Breast epithelium (tissue), 3 donors: Measurements from ENCODE around the gene CLDN6.

ENCODE experiments used
- POLR2A ChIP-seq: fragments of 450-650 bp; IDR thresholded peaks from one replicate; pipeline ENCODE4 v1.6.1; 2016; ENCODE audit warnings: antibody characterized with exemption, mild to moderate bottlenecking, moderate library complexity
- POLR2AphosphoS5 ChIP-seq, 3 donors: sonication (generic); formaldehyde crosslinking; IDR thresholded peaks; one replicate each; pipeline ENCODE4 v1.6.1; 2017; ENCODE audit warnings: antibody characterized with exemption in 3 of 3
- TF ChIP-seq, protein P1 (sequence below), 3 donors: fragments of 450-650 bp; IDR thresholded peaks; one replicate each; pipeline ENCODE4 v1.5.1; 2016 to 2017; ENCODE audit warnings: antibody characterized with exemption in 3 of 3, mild to moderate bottlenecking in 3 of 3, moderate library complexity in 3 of 3

DNA sequence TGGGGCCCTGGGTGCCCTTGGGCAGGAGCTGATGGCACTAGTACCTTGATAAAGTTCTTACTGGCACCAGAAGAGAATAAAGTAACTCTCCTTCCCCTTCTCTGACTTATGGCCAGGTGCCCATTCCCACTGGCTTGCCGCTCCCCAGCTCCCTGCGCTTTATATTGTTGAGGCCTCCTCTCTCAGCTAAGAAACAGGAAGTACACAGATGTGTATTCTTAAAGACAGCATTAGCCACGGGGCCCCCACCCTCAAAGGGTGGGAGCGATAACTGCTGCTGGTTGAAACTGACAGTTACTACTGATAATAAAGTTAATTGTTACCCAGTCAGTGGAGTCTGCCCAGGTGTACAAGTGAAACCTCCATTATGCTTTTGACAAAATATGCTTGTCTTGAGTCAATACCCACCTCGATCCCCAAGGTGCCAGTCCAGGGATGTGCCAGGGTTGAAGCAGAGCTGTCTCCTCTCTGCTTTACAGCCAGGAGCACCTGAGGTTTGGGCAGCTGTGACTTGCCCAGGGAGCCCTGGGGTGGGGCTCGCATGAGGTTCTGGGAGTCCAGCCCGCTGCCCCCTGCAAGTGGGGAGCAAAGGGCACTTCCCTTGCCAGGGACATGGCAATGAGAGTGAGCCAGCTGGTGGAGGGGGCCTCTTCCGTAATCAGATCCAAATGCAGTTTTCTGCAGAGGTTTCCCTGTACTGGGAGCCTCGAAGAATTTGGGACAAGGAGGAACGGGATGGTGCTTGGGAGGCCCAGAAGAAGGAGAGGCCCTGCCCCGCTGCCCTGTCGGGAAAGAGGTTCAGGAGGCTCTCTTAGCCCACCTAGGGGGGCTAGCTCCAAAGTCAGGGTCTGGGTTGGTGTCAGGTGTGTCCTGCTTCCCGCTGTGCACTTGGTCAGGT is 10.7 kb downstream of the CLDN6 start:
- TF ChIP-seq, protein P1, sequence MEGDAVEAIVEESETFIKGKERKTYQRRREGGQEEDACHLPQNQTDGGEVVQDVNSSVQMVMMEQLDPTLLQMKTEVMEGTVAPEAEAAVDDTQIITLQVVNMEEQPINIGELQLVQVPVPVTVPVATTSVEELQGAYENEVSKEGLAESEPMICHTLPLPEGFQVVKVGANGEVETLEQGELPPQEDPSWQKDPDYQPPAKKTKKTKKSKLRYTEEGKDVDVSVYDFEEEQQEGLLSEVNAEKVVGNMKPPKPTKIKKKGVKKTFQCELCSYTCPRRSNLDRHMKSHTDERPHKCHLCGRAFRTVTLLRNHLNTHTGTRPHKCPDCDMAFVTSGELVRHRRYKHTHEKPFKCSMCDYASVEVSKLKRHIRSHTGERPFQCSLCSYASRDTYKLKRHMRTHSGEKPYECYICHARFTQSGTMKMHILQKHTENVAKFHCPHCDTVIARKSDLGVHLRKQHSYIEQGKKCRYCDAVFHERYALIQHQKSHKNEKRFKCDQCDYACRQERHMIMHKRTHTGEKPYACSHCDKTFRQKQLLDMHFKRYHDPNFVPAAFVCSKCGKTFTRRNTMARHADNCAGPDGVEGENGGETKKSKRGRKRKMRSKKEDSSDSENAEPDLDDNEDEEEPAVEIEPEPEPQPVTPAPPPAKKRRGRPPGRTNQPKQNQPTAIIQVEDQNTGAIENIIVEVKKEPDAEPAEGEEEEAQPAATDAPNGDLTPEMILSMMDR (IDR thresholded peaks at IDR 0.05), result no peak
- TF ChIP-seq POLR2A, result no peak
- no peak for TF ChIP-seq POLR2AphosphoS5 (IDR thresholded peaks at IDR 0.05)
